Measurements from ENCODE around the gene RAVER1.

Gene RAVER1

GRCh38 chr19:10299545-10300458, 33.5 kb downstream of the RAVER1 start:
- no peak for DNase-seq (ENCODE audit: low read depth)
- no peak overlapping the region for H3K4me3 ChIP-seq (ENCODE audit: low read depth, low read length)
- TF ChIP-seq CTCF (IDR thresholded peaks at IDR 0.05; ENCODE audit: control insufficient read depth, extremely low read depth, insufficient read depth) = no peak

- no peak for DNase-seq (ENCODE audit: low read depth)
- no peak for TF ChIP-seq CTCF (IDR thresholded peaks at IDR 0.05; ENCODE audit: control insufficient read depth, extremely low read depth, insufficient read depth)
- H3K4me3 ChIP-seq (ENCODE audit: low read depth, low read length) = no peak overlapping the region
Observed at GRCh38 chr19:10295847-10296591, 37.3 kb downstream of the RAVER1 start.

GRCh38 chr19:10295305-10295846, 38.0 kb downstream of the RAVER1 start:
- H3K4me3 ChIP-seq (ENCODE audit: low read depth, low read length) = no peak overlapping the region

GRCh38 chr19:10294368-10294697, 39.0 kb downstream of the RAVER1 start:
- no peak overlapping the region for H3K4me3 ChIP-seq (ENCODE audit: low read depth, low read length)
- TF ChIP-seq CTCF (IDR thresholded peaks at IDR 0.05; ENCODE audit: control insufficient read depth, extremely low read depth, insufficient read depth) = no peak
- no peak for DNase-seq (ENCODE audit: low read depth)

More at GRCh38 chr19:10295305-10295846, 38.0 kb downstream of the RAVER1 start:
- no peak for TF ChIP-seq CTCF (IDR thresholded peaks at IDR 0.05; ENCODE audit: control insufficient read depth, extremely low read depth, insufficient read depth)
- DNase-seq (ENCODE audit: low read depth) = no peak

- no peak overlapping the region for H3K4me3 ChIP-seq (ENCODE audit: low read depth, low read length)
- DNase-seq (ENCODE audit: low read depth) = no peak
- TF ChIP-seq CTCF (IDR thresholded peaks at IDR 0.05; ENCODE audit: control insufficient read depth, extremely low read depth, insufficient read depth) = no peak
Observed at GRCh38 chr19:10293637-10294367, 39.5 kb downstream of the RAVER1 start.

- DNase-seq (ENCODE audit: low read depth) = no peak
- peak overlapping the region; percentile 46; the same call in 1 of the 2 replicates for H3K4me3 ChIP-seq (ENCODE audit: low read depth, low read length)
- no peak for TF ChIP-seq CTCF (IDR thresholded peaks at IDR 0.05; ENCODE audit: control insufficient read depth, extremely low read depth, insufficient read depth)
Observed at GRCh38 chr19:10292789-10293636, 40.3 kb downstream of the RAVER1 start.
